ENCODE measurements around the gene NLK. TPM values are rescaled to one million over a fixed set of nuclear protein-coding genes. Genes with fewer than 3 reads are reported as not detected.

Gene NLK
- total and polyA plus RNA-seq, 2 donors (not counting 3 experiments of a cell fraction or from before 2014, with no cell fraction given) = 23.8 to 34.2 TPM

GRCh38 chr17:28239271-28239624, 196.8 kb downstream of the NLK start:
- intact Hi-C loops (cut with micrococcal nuclease) (no loop called here), dilution Hi-C loops (cut with MboI; ENCODE audit: extremely low pct_ligation_motif_present, low sequenced_read_pairs) (no loop called here)
- no peak overlapping the region for H3K9ac ChIP-seq (replicated peaks; ENCODE audit: extremely low read depth, insufficient read depth, low read length)
- H3K27ac ChIP-seq (ENCODE audit: insufficient read depth, low read depth, low read length) = no peak overlapping the region
- H3K9me1 ChIP-seq (replicated peaks; ENCODE audit: control insufficient read depth, extremely low read depth, insufficient read depth, low read length) = no peaks in the 10 kb centered on the region
- no TSS peak for BruUV-seq (replicated peaks)
- ChIA-PET CTCF (interaction anchor here (0.9 to 1.0 kb wide), 2 partner anchors 107 to 177 kb away, joined by 3 read pairs; no protein-coding TSS in a partner anchor), POLR2A (no interaction called here)
- no peaks in the 10 kb centered on the region for H3K36me3 ChIP-seq (ENCODE audit: control insufficient read depth in 2 of 2, extremely low read depth in 1 of 2, insufficient read depth in 2 of 2, low read length in 2 of 2)
- H3K79me2 ChIP-seq (ENCODE audit: control insufficient read depth, insufficient read depth, low read length) = no peaks in the 10 kb centered on the region
- no peak for FAIRE-seq
- no peaks in the 10 kb centered on the region for H3K4me1 ChIP-seq (ENCODE audit: control insufficient read depth, extremely low read depth, insufficient read depth, low read length)
- H3K27me3 ChIP-seq (ENCODE audit: control insufficient read depth in 2 of 2, insufficient read depth in 2 of 2, low read length in 2 of 2) = peaks cover 0 to 4% of the 10 kb centered on the region in 2 experiments
- H3K9me3 ChIP-seq (replicated peaks; ENCODE audit: control insufficient read depth, insufficient read depth, low read length) = no peaks in the 10 kb centered on the region
- H3K4me3 ChIP-seq (replicated peaks in 1 of 3; ENCODE audit: insufficient read depth in 1 of 3, low read depth in 1 of 3, low read length in 3 of 3) = no peak overlapping the region
- DNase-seq (ENCODE audit: low read depth, low spot score) = no peak
- no peak overlapping the region for H2AFZ ChIP-seq (ENCODE audit: low read depth, low read length)
- no peaks in the 10 kb centered on the region for H4K20me1 ChIP-seq (replicated peaks; ENCODE audit: control insufficient read depth, extremely low read depth, insufficient read depth, low read length)
- no peak for TF ChIP-seq MYC (IDR thresholded peaks at IDR 0.05; ENCODE audit: low read depth, low read length)
- TF ChIP-seq FOS (IDR thresholded peaks at IDR 0.05; ENCODE audit: borderline replicate concordance, insufficient read depth, low read length) = no peak
- TF ChIP-seq CTCF (IDR thresholded peaks at IDR 0.05; ENCODE audit: extremely low read depth in 1 of 2, insufficient read depth in 1 of 2, low read depth in 1 of 2, low read length in 2 of 2) = no peak
- TF ChIP-seq EZH2 (IDR thresholded peaks at IDR 0.05; ENCODE audit: borderline replicate concordance, low read depth, low read length, severe bottlenecking) = no peak
- no peak for TF ChIP-seq MAX (IDR thresholded peaks at IDR 0.05; ENCODE audit: insufficient read depth, insufficient read length)
- no peak for TF ChIP-seq GATA2 (IDR thresholded peaks at IDR 0.05; ENCODE audit: insufficient read depth, insufficient read length, low read depth, low read length)
- no peak for TF ChIP-seq POLR2AphosphoS5 (IDR thresholded peaks at IDR 0.05; ENCODE audit: insufficient read depth, low read depth, low read length)
- no peak for TF ChIP-seq JUN (IDR thresholded peaks at IDR 0.05; ENCODE audit: borderline replicate concordance, insufficient read depth, insufficient read length, low read depth)
- TF ChIP-seq POLR2A (IDR thresholded peaks at IDR 0.05; ENCODE audit: low read depth, low read length) = no peak
- H3K4me2 ChIP-seq (ENCODE audit: insufficient read depth, low read length) = no peak overlapping the region

Data from endothelial cell of umbilical vein (primary cell).